ENCODE results near the gene ARHGAP44. TPM values are rescaled to one million over a fixed set of nuclear protein-coding genes. Genes with fewer than 3 reads are reported as not detected.

ARHGAP44 gene
- total RNA-seq, 1 experiment from 2014 or later = 7.3 TPM

DNA sequence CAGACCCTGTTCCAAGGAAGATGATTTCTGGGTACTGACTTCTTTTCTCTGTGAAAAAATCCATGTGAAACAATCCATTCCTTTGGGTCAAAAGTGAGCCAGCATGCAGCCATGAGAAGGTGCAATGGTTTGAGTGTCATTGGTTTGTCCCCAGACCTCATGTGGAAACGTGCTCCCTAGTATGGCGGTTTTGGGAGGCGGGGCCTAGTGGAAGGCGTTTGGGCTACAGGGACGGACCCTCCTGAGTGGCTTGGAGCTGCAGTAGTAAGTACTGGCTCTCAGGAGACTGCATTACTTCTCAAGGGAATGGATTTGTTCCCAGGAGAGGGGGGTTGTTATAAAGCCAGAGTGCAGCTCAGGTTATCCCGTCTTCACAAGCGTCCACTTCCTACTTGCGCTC lies 209.2 kb downstream of the ARHGAP44 start:
- no peaks in the 10 kb centered on the region for H3K27me3 ChIP-seq (ENCODE audit: insufficient read depth, low read length)
- no peaks in the 10 kb centered on the region for H3K9me3 ChIP-seq (ENCODE audit: control insufficient read depth in 1 of 2, insufficient read depth in 1 of 2, low read depth in 1 of 2, low read length in 2 of 2)
- CTCF ChIA-PET = interaction anchor here (0.8 kb wide), 1 partner anchor 10 kb away, joined by 4 read pairs; no protein-coding TSS in a partner anchor
- no peak for TF ChIP-seq FOSL1 (IDR thresholded peaks at IDR 0.05; ENCODE audit: low read depth)
- no peak for TF ChIP-seq CBX3 (IDR thresholded peaks at IDR 0.05; ENCODE audit: low read depth)
- H3K4me1 ChIP-seq (ENCODE audit: control insufficient read depth in 1 of 2, insufficient read depth in 2 of 2, low read length in 2 of 2) = no peaks in the 10 kb centered on the region
- H3K4me3 ChIP-seq (replicated peaks in 1 of 2; ENCODE audit: low read depth in 1 of 2, low read length in 2 of 2) = no peak overlapping the region
- POLR2A ChIA-PET = no interaction called here
- peaks cover 66 to 84% of the 10 kb centered on the region in 2 experiments for H3K36me3 ChIP-seq (ENCODE audit: control insufficient read depth in 1 of 2, insufficient read depth in 2 of 2, low read length in 2 of 2)
- no peak for ATAC-seq
- no peaks in the 10 kb centered on the region for H3K9me2 ChIP-seq (ENCODE audit: insufficient read depth)
- no peak overlapping the region for H2AFZ ChIP-seq (ENCODE audit: low read depth, low read length, poor library complexity, severe bottlenecking)
- no peak overlapping the region for H3K27ac ChIP-seq (ENCODE audit: low read depth, low read length)
- no peak for DNase-seq (ENCODE audit: low read depth, low spot score)
- no peak overlapping the region for H3K9ac ChIP-seq (ENCODE audit: low read length)
- peaks cover 18% of the 10 kb centered on the region; the same call in 1 of the 2 replicates for H3K79me2 ChIP-seq (ENCODE audit: insufficient read depth, low read length)
- no peak overlapping the region for H3K4me2 ChIP-seq (ENCODE audit: low read length)
- intact Hi-C loops (cut with micrococcal nuclease) = no loop called here
- peaks cover 5% of the 10 kb centered on the region; the same call in 1 of the 2 replicates for H4K20me1 ChIP-seq (ENCODE audit: insufficient read depth)
- RAD21 ChIA-PET (ENCODE audit: low non-redundant PET in 1 of 2, low total read pairs in 2 of 2, uncharacterized antibody in 2 of 2, unreplicated experiment in 2 of 2) = no interaction called here
- BruUV-seq (replicated peaks) = no TSS peak

DNA sequence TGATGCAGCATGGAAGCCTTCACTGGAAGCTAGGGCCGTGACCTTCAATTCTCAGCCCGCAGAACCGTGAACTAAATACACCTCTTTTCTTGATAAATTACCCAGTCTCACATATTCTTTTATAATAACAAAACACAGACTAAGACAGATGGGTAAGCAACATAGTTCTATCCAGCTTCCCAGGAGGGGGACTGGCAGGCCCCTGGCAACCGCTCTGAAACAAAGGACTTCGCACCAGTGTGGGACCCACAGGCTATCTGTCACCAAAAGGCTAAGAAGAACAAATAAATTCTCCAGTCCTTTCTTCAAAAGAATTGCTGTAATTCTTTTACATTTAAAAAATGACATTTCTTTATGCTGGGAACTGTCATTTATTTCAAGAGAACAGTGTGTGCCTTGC lies 209.6 kb downstream of the ARHGAP44 start:
- no peak for TF ChIP-seq FOSL1 (IDR thresholded peaks at IDR 0.05; ENCODE audit: low read depth)
- no peak for TF ChIP-seq POLR2A (IDR thresholded peaks at IDR 0.05; ENCODE audit: borderline replicate concordance, extremely low read depth, insufficient read depth, insufficient read length)
- no peak for TF ChIP-seq CEBPB (IDR thresholded peaks at IDR 0.05; ENCODE audit: low read depth)
- TF ChIP-seq ELF1 (IDR thresholded peaks at IDR 0.05; ENCODE audit: borderline replicate concordance, low read depth) = no peak
- TF ChIP-seq, protein P1, sequence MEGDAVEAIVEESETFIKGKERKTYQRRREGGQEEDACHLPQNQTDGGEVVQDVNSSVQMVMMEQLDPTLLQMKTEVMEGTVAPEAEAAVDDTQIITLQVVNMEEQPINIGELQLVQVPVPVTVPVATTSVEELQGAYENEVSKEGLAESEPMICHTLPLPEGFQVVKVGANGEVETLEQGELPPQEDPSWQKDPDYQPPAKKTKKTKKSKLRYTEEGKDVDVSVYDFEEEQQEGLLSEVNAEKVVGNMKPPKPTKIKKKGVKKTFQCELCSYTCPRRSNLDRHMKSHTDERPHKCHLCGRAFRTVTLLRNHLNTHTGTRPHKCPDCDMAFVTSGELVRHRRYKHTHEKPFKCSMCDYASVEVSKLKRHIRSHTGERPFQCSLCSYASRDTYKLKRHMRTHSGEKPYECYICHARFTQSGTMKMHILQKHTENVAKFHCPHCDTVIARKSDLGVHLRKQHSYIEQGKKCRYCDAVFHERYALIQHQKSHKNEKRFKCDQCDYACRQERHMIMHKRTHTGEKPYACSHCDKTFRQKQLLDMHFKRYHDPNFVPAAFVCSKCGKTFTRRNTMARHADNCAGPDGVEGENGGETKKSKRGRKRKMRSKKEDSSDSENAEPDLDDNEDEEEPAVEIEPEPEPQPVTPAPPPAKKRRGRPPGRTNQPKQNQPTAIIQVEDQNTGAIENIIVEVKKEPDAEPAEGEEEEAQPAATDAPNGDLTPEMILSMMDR (IDR thresholded peaks at IDR 0.05 in 2 of 3, conservative IDR thresholded peaks at IDR 0.05 in 1 of 3; ENCODE audit: borderline replicate concordance in 1 of 3, insufficient read depth in 1 of 3, low read depth in 2 of 3, low read length in 2 of 3) = no peak
- no peaks in the 10 kb centered on the region for H3K27me3 ChIP-seq (ENCODE audit: insufficient read depth, low read length)
- H3K4me3 ChIP-seq (replicated peaks in 1 of 2; ENCODE audit: low read depth in 1 of 2, low read length in 2 of 2) = no peak overlapping the region
- H3K9ac ChIP-seq (ENCODE audit: low read length) = no peak overlapping the region
- POLR2A ChIA-PET = no interaction called here
- RAD21 ChIA-PET (ENCODE audit: low non-redundant PET in 1 of 2, low total read pairs in 2 of 2, uncharacterized antibody in 2 of 2, unreplicated experiment in 2 of 2) = no interaction called here
- intact Hi-C loops (cut with micrococcal nuclease) = no loop called here
- peaks cover 18% of the 10 kb centered on the region; the same call in 1 of the 2 replicates for H3K79me2 ChIP-seq (ENCODE audit: insufficient read depth, low read length)
- H3K27ac ChIP-seq (ENCODE audit: low read depth, low read length) = no peak overlapping the region
- DNase-seq (ENCODE audit: low read depth, low spot score) (no peak), ATAC-seq (no peak)
- no TSS peak for BruUV-seq (replicated peaks)
- no peaks in the 10 kb centered on the region for H3K9me2 ChIP-seq (ENCODE audit: insufficient read depth)
- CTCF ChIA-PET = no interaction called here
- no peaks in the 10 kb centered on the region for H3K4me1 ChIP-seq (ENCODE audit: control insufficient read depth in 1 of 2, insufficient read depth in 2 of 2, low read length in 2 of 2)
- peaks cover 5% of the 10 kb centered on the region; the same call in 1 of the 2 replicates for H4K20me1 ChIP-seq (ENCODE audit: insufficient read depth)
- peaks cover 66 to 83% of the 10 kb centered on the region in 2 experiments for H3K36me3 ChIP-seq (ENCODE audit: control insufficient read depth in 1 of 2, insufficient read depth in 2 of 2, low read length in 2 of 2)
- H2AFZ ChIP-seq (ENCODE audit: low read depth, low read length, poor library complexity, severe bottlenecking) = no peak overlapping the region
- H3K4me2 ChIP-seq (ENCODE audit: low read length) = no peak overlapping the region
- no peaks in the 10 kb centered on the region for H3K9me3 ChIP-seq (ENCODE audit: control insufficient read depth in 1 of 2, insufficient read depth in 1 of 2, low read depth in 1 of 2, low read length in 2 of 2)
